HG02678 (cell line): ENCODE measurements around the gene KRTAP10-7.

Experiments used
- ATAC-seq: cut with Tn5 transposase; IDR thresholded peaks from one replicate; pipeline ENCODE4 v1.9.1; 2021; ENCODE audit warnings: mild to moderate bottlenecking, moderate library complexity; ENCODE audit not compliant: unreplicated experiment

Gene KRTAP10-7

GRCh38 chr21:44650973-44651675 is 50.7 kb downstream of the KRTAP10-7 start:
- ATAC-seq, result no peak
